ENCODE results near the gene C9orf40.

Gene C9orf40

GRCh38 chr9:74952201-74953151, at the start of gene C9orf40:
Gene C9orf40 (minus strand): TSS chr9:74952912. CDS start chr9:74952611, 301 bp downstream.
- peak; percentile 75 to 88 (median 84) for DNase-seq

GRCh38 chr9:75001719-75002421, 49.2 kb upstream of the C9orf40 start:
- peak in 3 of 6 experiments; percentile 37 to 74 (median 63) for DNase-seq

- DNase-seq: no peak
These were observed 48.1 kb upstream of the C9orf40 start for GRCh38 chr9:75000835-75001234.

GRCh38 chr9:74985041-74985440, 32.3 kb upstream of the C9orf40 start:
- DNase-seq: no peak

GRCh38 chr9:74983709-74984108, 31.0 kb upstream of the C9orf40 start:
- DNase-seq: no peak

- DNase-seq: no peak
These were observed 27.1 kb upstream of the C9orf40 start for GRCh38 chr9:74979844-74980243.

GRCh38 chr9:74977287-74977686, 24.6 kb upstream of the C9orf40 start:
- no peak for DNase-seq

- DNase-seq: no peak
These were observed 22.8 kb upstream of the C9orf40 start for GRCh38 chr9:74975538-74975937.

GRCh38 chr9:74974558-74974957, 21.8 kb upstream of the C9orf40 start:
- no peak for DNase-seq

GRCh38 chr9:74973714-74974113, 21.0 kb upstream of the C9orf40 start:
- DNase-seq: no peak

GRCh38 chr9:74963056-74963455, 10.3 kb upstream of the C9orf40 start:
- DNase-seq: no peak

- DNase-seq: no peak
These were observed 8.8 kb upstream of the C9orf40 start for GRCh38 chr9:74961496-74961895.

GRCh38 chr9:74960561-74960960, 7.8 kb upstream of the C9orf40 start:
- DNase-seq: no peak

- DNase-seq: no peak
These were observed 5.9 kb upstream of the C9orf40 start for GRCh38 chr9:74958587-74958986.

GRCh38 chr9:74953235-74953751, 581 bp upstream of the C9orf40 start:
- peak in 1 of 6 experiments; percentile 45 for DNase-seq

- DNase-seq: peak in 3 of 6 experiments; percentile 41 to 73 (median 55)
These were observed 974 bp downstream of the C9orf40 start for GRCh38 chr9:74951725-74952151.

GRCh38 chr9:74951107-74951720, 1.5 kb downstream of the C9orf40 start:
- DNase-seq: no peak

- DNase-seq: no peak
These were observed 2.6 kb downstream of the C9orf40 start for GRCh38 chr9:74949859-74950855.

GRCh38 chr9:74948937-74949336, 3.8 kb downstream of the C9orf40 start:
- DNase-seq: no peak

GRCh38 chr9:74946686-74947085, 6.0 kb downstream of the C9orf40 start:
- DNase-seq: no peak

GRCh38 chr9:74942801-74943200, 9.9 kb downstream of the C9orf40 start:
- DNase-seq: no peak

- no peak for DNase-seq
These were observed 12.1 kb downstream of the C9orf40 start for GRCh38 chr9:74940600-74940999.

All from stimulated activated naive CD4-positive, alpha-beta T cell (primary cell).